HFFc6 (cell line): ENCODE measurements around the gene PCBP4. TPM values are rescaled to one million over a fixed set of nuclear protein-coding genes. Genes with fewer than 3 reads are reported as not detected.

ENCODE experiments used
- DNase-seq: peaks from one replicate; pipeline ENCODE4 v3.0.0-alpha.2; 2018
- H3K27ac Mint-ChIP-seq: 2 replicates; pipeline ENCODE4 v1.8.0; 2020; ENCODE audit warnings: mild to moderate bottlenecking, mixed read lengths
- H3K27me3 Mint-ChIP-seq: 2 replicates; pipeline ENCODE4 v1.8.0; 2021; ENCODE audit warnings: mild to moderate bottlenecking, moderate library complexity, mixed read lengths; ENCODE audit not compliant: insufficient read depth
- H3K36me3 Mint-ChIP-seq: 2 replicates; pipeline ENCODE4 v1.8.0; 2021; ENCODE audit warnings: low read depth, mixed read lengths
- H3K4me1 Mint-ChIP-seq: 2 replicates; pipeline ENCODE4 v1.8.0; 2020; ENCODE audit warnings: low read depth, mixed read lengths
- H3K4me3 Mint-ChIP-seq: 2 replicates; pipeline ENCODE4 v1.8.0; 2020; ENCODE audit warnings: mild to moderate bottlenecking, moderate library complexity, mixed read lengths
- H3K9me3 Mint-ChIP-seq: 2 replicates; pipeline ENCODE4 v1.8.0; 2020; ENCODE audit warnings: mild to moderate bottlenecking, mixed read lengths
- total RNA-seq, 6 experiments: library from RNA; stranded (reverse); fragmentation: NEBNext Ultra II Directional; extraction: Animal tissue kit (Norgen Biotek cat#: 25700); gene quantifications; 2 replicates in 1 of 6; 3 replicates in 5 of 6; pipeline ENCODE4 v1.2.3, GENCODE V29; 2021
- TF ChIP-seq, protein P1 (sequence below): fragments of 200-600 bp; sonication (generic); IDR thresholded peaks from 2 replicates; pipeline ENCODE4 v1.5.0; 2021; ENCODE audit warnings: antibody characterized with exemption, mild to moderate bottlenecking

The PCBP4 gene
- total RNA-seq, 6 experiments from 2014 or later: 98.6 to 128 (median 110) TPM

DNA sequence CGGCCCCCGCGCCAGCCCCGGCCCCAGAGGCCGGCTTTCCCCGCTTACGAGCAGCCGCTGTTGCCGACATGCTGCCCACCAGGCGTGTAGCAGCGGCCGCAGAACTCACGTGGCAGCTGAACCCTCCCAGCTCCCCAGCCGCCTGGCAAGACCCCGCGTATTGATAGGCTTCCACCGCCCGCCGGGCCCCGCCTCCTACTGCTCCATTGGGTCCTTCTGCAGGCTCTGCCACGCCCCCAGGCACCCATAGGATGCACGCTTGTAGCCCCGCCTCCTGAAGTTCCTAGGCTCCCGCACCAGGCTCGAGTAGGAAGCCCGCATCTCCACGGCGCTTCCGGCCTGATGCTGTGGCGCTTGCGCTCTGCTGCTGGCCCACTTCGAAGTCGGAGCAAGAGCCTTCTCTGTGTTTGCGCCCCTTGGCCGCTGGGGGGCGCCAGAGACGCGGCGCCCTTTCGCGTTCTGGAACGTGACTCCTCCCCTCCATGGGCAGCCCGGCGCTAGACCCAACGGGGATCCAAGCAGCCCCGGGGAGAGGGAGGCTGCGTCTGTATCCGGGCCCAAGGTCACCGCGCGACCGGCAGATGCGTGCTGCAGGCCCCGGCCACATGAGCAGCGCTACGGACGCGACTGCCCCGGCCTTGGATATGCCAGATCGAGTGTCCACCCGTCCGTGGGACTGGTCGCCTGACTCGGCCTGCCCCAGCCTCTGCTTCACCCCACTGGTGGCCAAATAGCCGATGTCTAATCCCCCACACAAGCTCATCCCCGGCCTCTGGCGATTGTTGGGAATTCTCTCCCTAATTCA lies 25.3 kb downstream of the PCBP4 start, which contains the start of the genes PARP3 and RRP9:
Gene PARP3, plus strand, starts transcription at position 566 of the 805 bp plus-strand sequence. CDS start 993 bp downstream, outside the sequence.
Gene RRP9, minus strand, starts transcription at position 107 of the 805 bp plus-strand sequence. Its CDS starts 37 bp downstream, at position 70.
- peaks cover 32% of the 10 kb centered on the region for H3K4me1 Mint-ChIP-seq
- no peaks in the 10 kb centered on the region; the same call in 1 of the 2 replicates for H3K27me3 Mint-ChIP-seq
- peak within 1 kb of the TSS; percentile 89 for H3K4me3 Mint-ChIP-seq
- TF ChIP-seq, protein P1, sequence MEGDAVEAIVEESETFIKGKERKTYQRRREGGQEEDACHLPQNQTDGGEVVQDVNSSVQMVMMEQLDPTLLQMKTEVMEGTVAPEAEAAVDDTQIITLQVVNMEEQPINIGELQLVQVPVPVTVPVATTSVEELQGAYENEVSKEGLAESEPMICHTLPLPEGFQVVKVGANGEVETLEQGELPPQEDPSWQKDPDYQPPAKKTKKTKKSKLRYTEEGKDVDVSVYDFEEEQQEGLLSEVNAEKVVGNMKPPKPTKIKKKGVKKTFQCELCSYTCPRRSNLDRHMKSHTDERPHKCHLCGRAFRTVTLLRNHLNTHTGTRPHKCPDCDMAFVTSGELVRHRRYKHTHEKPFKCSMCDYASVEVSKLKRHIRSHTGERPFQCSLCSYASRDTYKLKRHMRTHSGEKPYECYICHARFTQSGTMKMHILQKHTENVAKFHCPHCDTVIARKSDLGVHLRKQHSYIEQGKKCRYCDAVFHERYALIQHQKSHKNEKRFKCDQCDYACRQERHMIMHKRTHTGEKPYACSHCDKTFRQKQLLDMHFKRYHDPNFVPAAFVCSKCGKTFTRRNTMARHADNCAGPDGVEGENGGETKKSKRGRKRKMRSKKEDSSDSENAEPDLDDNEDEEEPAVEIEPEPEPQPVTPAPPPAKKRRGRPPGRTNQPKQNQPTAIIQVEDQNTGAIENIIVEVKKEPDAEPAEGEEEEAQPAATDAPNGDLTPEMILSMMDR: peak; percentile 100
- peak; percentile 100 for DNase-seq
- peak within 1 kb of the TSS; percentile 94 for H3K27ac Mint-ChIP-seq
- H3K36me3 Mint-ChIP-seq: peaks cover 5% of the 10 kb centered on the region
- H3K9me3 Mint-ChIP-seq: no peaks in the 10 kb centered on the region

DNA sequence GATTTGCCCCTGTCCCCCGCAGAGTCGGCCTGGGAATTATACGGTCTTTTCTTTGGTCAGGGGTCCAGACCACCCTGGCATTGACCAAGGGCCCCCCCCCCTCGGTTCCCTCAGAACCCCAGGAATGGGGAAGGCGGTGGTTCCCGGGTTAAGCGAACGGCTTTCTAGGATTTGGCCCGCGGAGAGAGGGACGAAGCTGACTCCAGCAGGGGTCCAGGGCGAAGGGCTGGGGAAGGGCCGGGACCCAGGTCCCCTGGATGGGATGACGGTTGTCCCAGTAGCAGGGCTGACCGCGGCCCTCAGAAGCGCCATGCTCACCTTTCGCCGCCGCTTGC lies 25.8 kb downstream of the PCBP4 start:
- DNase-seq: no peak
- Mint-ChIP-seq H3K4me3 (peak overlapping the region; percentile 89), H3K36me3 (peaks cover 5% of the 10 kb centered on the region), H3K9me3 (no peaks in the 10 kb centered on the region), H3K27me3 (no peaks in the 10 kb centered on the region; the same call in 1 of the 2 replicates), H3K27ac (peak overlapping the region; percentile 53), H3K4me1 (peaks cover 32% of the 10 kb centered on the region)
- TF ChIP-seq, protein P1: no peak

DNA sequence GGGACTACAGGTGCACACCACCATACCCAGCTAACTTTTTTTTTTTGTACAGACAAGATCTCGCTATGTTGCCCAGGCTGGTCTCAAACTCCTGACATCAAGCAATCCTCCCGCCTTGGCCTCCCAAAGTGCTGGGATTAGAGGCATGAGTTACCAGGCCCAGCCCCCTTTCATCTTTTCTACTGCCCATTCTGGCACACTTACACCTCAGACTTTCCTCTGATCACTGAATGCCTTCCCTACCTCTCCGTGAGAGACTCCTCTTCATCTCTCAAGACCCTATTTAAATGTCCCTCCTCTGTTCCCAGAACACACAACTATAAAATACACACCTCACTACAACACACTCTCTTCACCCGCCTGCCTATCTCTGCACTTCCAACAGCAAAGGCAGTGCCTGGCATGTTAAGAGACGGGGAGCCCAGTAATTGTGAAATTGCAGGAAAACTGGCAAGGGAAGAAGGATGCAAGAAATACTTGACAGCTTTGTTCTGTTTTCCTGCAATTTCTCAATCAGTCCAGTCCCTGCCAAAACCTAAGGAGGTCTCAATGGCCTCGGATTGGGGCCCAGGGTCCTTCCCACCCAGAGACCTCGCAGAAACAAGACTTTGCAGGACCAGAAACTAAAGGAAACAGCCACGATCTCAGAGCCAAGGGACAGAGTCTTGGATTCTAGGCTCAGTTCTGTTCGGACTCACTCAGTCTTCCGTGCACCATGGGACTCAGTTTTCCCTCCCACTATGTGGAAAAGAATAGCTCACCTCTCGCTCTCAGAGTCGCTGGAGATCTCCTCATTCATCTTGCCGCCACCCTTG lies 26.4 kb downstream of the PCBP4 start:
- Mint-ChIP-seq H3K4me1 (peaks cover 32% of the 10 kb centered on the region), H3K27ac (peak overlapping the region; percentile 53), H3K9me3 (no peaks in the 10 kb centered on the region), H3K27me3 (no peaks in the 10 kb centered on the region; the same call in none of the 2 replicates), H3K36me3 (peaks cover 9% of the 10 kb centered on the region), H3K4me3 (peak overlapping the region; percentile 89)
- no peak for DNase-seq
- TF ChIP-seq, protein P1: no peak

DNA sequence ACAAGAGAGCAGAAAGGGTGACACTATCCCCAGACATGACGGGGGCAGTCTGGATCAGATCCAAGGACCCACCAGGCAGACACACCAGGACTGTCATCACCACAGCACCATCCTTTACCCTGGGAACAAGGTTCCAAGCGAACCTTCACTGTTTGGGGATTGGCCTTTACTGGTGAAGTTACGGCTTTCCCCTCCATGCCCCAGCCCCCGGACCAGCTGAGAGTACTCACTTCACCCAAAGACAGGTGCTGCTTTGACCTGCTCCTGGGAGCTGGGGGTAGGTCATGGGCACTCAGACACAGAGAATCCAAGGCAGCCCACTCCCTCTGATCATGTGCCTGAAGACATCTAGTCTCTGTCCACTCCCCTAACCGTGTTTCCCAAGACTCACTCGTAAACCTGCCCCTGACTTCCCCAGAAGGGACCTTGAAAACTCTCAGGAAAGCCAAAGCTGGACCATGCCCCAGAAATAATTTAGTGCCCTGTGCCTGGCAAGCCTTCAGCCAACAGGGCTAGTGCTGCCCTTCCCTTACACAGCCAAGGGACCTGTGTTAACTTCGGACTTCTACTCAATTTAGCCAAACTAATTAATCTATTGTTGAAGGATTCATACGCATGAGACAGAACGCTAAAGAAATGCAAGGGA lies 28.4 kb downstream of the PCBP4 start:
- TF ChIP-seq, protein P1: no peak
- no peak for DNase-seq
- Mint-ChIP-seq H3K36me3 (peaks cover 15% of the 10 kb centered on the region), H3K4me1 (peaks cover 32% of the 10 kb centered on the region), H3K27me3 (no peaks in the 10 kb centered on the region; the same call in none of the 2 replicates), H3K4me3 (no peak overlapping the region), H3K9me3 (no peaks in the 10 kb centered on the region), H3K27ac (no peak overlapping the region)
